Urothelium cell line (cell line): ENCODE measurements around the gene STRA8.

Source experiments
- DNase-seq: peaks from one replicate; pipeline ENCODE4 v3.0.0; 2011; ENCODE audit warnings: low spot score, mixed read lengths
- FAIRE-seq: peaks from 2 replicates; lab custom pipeline; 2011; peaks lifted over from hg19 to GRCh38; lab: Jason Lieb, UNC

STRA8 gene

GRCh38 chr7:135262623-135263320 is 29.1 kb downstream of the STRA8 start:
- DNase-seq, result no peak
- no peak for FAIRE-seq

- FAIRE-seq (no peak), DNase-seq (no peak)
Observed at GRCh38 chr7:135263321-135263970, 29.8 kb downstream of the STRA8 start.

GRCh38 chr7:135265637-135266036 is 32.0 kb downstream of the STRA8 start:
- no peak for DNase-seq
- FAIRE-seq, result no peak

GRCh38 chr7:135269921-135270320 is 36.3 kb downstream of the STRA8 start:
- FAIRE-seq (no peak), DNase-seq (no peak)

GRCh38 chr7:135270577-135271254 is 37.1 kb downstream of the STRA8 start:
- no peak for DNase-seq
- no peak for FAIRE-seq

- FAIRE-seq (no peak), DNase-seq (no peak)
Observed at GRCh38 chr7:135271255-135271615, 37.6 kb downstream of the STRA8 start.

GRCh38 chr7:135272303-135272702 is 38.7 kb downstream of the STRA8 start:
- no peak for DNase-seq
- no peak for FAIRE-seq

- FAIRE-seq (no peak), DNase-seq (no peak)
Observed at GRCh38 chr7:135273581-135273980, 39.9 kb downstream of the STRA8 start.

- no peak for FAIRE-seq
Observed at GRCh38 chr7:135274495-135275268, 41.0 kb downstream of the STRA8 start.

GRCh38 chr7:135275971-135276580 is 42.4 kb downstream of the STRA8 start:
- no peak for FAIRE-seq
- no peak for DNase-seq

More at GRCh38 chr7:135274495-135275268, 41.0 kb downstream of the STRA8 start:
- DNase-seq, result peak; percentile 60

- no peak for FAIRE-seq
- no peak for DNase-seq
Observed at GRCh38 chr7:135277161-135277560, 43.5 kb downstream of the STRA8 start.

- FAIRE-seq (no peak), DNase-seq (peak; percentile 65)
Observed at GRCh38 chr7:135281363-135281949, 47.8 kb downstream of the STRA8 start.

- FAIRE-seq (no peak), DNase-seq (no peak)
Observed at GRCh38 chr7:135282561-135283254, 49.1 kb downstream of the STRA8 start.

- DNase-seq, result no peak
- no peak for FAIRE-seq
Observed at GRCh38 chr7:135283959-135284638, 50.5 kb downstream of the STRA8 start.

- DNase-seq (no peak), FAIRE-seq (no peak)
Observed at GRCh38 chr7:135285547-135286233, 52.1 kb downstream of the STRA8 start.

GRCh38 chr7:135286876-135287275 is 53.2 kb downstream of the STRA8 start:
- DNase-seq, result no peak
- FAIRE-seq, result no peak

- FAIRE-seq (no peak), DNase-seq (no peak)
Observed at GRCh38 chr7:135290594-135290993, 57.0 kb downstream of the STRA8 start.

- FAIRE-seq (no peak), DNase-seq (peak; percentile 37)
Observed at GRCh38 chr7:135291809-135292253, 58.2 kb downstream of the STRA8 start.

- DNase-seq (no peak), FAIRE-seq (no peak)
Observed at GRCh38 chr7:135299235-135299634, 65.6 kb downstream of the STRA8 start.
